Measurements from ENCODE around the gene UBE2H.

GRCh38 chr7:129902788-129903422 lies 49.9 kb downstream of the UBE2H start:
- TF ChIP-seq CTCF (IDR thresholded peaks at IDR 0.05) (no peak), POLR2AphosphoS5 (IDR thresholded peaks at IDR 0.05; ENCODE audit: low read depth, low read length) (0 out of 2 replicates have a peak, but pooled peaks have one; percentile 10), RFX5 (IDR thresholded peaks at IDR 0.05; ENCODE audit: low read length) (no peak)

All from SK-N-SH (cell line).